Hepatocyte (in vitro differentiated cells): Measurements from ENCODE around the gene CELSR2.

Source experiments
- EZH2 ChIP-seq: fragments of 200-600 bp; sonication (generic); IDR thresholded peaks from 2 replicates; pipeline ENCODE4 v1.6.1; 2016; ENCODE audit warnings: antibody characterized with exemption, mild to moderate bottlenecking, borderline replicate concordance
- EZH2phosphoT487 ChIP-seq: fragments of 200-600 bp; sonication (generic); IDR thresholded peaks from one replicate; pipeline ENCODE4 v1.6.1; 2018; ENCODE audit warnings: antibody characterized with exemption, mild to moderate bottlenecking, low read depth, moderate library complexity; ENCODE audit not compliant: unreplicated experiment, severe bottlenecking
- TF ChIP-seq, protein P1 (sequence below): fragments of 200-600 bp; sonication (generic); IDR thresholded peaks from 2 replicates; pipeline ENCODE4 v1.5.1; 2016; ENCODE audit warnings: antibody characterized with exemption, mild to moderate bottlenecking; ENCODE audit not compliant: poor library complexity

DNA sequence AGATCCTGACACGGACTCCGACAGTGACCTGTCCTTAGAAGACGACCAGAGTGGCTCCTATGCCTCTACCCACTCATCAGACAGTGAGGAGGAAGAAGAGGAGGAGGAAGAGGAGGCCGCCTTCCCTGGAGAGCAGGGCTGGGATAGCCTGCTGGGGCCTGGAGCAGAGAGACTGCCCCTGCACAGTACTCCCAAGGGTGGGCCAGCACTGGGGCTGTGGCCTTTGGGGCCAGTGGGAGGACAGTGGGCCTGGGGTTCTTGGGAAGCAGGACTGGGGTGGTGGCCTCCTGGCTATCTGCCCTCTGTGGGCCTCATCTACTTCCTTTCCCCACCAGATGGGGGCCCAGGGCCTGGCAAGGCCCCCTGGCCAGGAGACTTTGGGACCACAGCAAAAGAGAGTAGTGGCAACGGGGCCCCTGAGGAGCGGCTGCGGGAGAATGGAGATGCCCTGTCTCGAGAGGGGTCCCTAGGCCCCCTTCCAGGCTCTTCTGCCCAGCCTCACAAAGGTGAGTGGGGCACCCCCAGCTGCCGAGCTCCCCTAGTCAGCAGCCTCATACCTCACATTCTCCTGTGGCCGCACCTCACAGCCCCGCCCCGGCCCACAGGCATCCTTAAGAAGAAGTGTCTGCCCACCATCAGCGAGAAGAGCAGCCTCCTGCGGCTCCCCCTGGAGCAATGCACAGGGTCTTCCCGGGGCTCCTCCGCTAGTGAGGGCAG lies 23.6 kb downstream of the CELSR2 start:
- TF ChIP-seq, protein P1, sequence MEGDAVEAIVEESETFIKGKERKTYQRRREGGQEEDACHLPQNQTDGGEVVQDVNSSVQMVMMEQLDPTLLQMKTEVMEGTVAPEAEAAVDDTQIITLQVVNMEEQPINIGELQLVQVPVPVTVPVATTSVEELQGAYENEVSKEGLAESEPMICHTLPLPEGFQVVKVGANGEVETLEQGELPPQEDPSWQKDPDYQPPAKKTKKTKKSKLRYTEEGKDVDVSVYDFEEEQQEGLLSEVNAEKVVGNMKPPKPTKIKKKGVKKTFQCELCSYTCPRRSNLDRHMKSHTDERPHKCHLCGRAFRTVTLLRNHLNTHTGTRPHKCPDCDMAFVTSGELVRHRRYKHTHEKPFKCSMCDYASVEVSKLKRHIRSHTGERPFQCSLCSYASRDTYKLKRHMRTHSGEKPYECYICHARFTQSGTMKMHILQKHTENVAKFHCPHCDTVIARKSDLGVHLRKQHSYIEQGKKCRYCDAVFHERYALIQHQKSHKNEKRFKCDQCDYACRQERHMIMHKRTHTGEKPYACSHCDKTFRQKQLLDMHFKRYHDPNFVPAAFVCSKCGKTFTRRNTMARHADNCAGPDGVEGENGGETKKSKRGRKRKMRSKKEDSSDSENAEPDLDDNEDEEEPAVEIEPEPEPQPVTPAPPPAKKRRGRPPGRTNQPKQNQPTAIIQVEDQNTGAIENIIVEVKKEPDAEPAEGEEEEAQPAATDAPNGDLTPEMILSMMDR: no peak
- TF ChIP-seq EZH2: no peak
- no peak for TF ChIP-seq EZH2phosphoT487
